Hepatocyte (in vitro differentiated cells): ENCODE measurements around the gene ARHGAP10. TPM values are rescaled to one million over a fixed set of nuclear protein-coding genes. Genes with fewer than 3 reads are reported as not detected.

Source experiments
- DNase-seq: peaks from one replicate; pipeline ENCODE4 v3.0.0-alpha.2; 2016; ENCODE audit warnings: low spot score
- H2AFZ ChIP-seq: fragments of 200-600 bp; sonication (generic); 2 replicates; pipeline ENCODE4 v1.6.0; 2016; ENCODE audit warnings: antibody characterized with exemption, mild to moderate bottlenecking
- H3K27ac ChIP-seq: fragments of 200-600 bp; sonication (generic); 2 replicates; pipeline ENCODE4 v1.5.1; 2016; ENCODE audit warnings: mild to moderate bottlenecking
- H3K27me3 ChIP-seq: fragments of 200-600 bp; sonication (generic); 2 replicates; pipeline ENCODE4 v1.6.1; 2016
- H3K36me3 ChIP-seq: fragments of 200-600 bp; sonication (generic); replicated peaks from 2 replicates; pipeline ENCODE4 v1.5.1; 2016; ENCODE audit warnings: low read depth; ENCODE audit not compliant: insufficient read depth
- H3K4me1 ChIP-seq: fragments of 200-600 bp; sonication (generic); 2 replicates; pipeline ENCODE4 v1.5.1; 2016; ENCODE audit warnings: mild to moderate bottlenecking, moderate library complexity; ENCODE audit not compliant: insufficient read depth
- H3K4me2 ChIP-seq: fragments of 200-600 bp; sonication (generic); 2 replicates; pipeline ENCODE4 v1.6.0; 2016
- H3K4me3 ChIP-seq: fragments of 200-600 bp; sonication (generic); 2 replicates; pipeline ENCODE4 v1.5.1; 2016; ENCODE audit warnings: mild to moderate bottlenecking
- H3K79me2 ChIP-seq: fragments of 200-600 bp; sonication (generic); 2 replicates; pipeline ENCODE4 v1.6.0; 2017; ENCODE audit warnings: mild to moderate bottlenecking
- H3K9me2 ChIP-seq: fragments of 200-600 bp; sonication (generic); replicated peaks from 2 replicates; pipeline ENCODE4 v1.6.0; 2017; ENCODE audit warnings: mild to moderate bottlenecking; ENCODE audit not compliant: insufficient read depth
- H3K9me3 ChIP-seq: fragments of 200-600 bp; sonication (generic); 2 replicates; pipeline ENCODE4 v1.5.1; 2016; ENCODE audit warnings: low read depth, mild to moderate bottlenecking
- H4K20me1 ChIP-seq: fragments of 200-600 bp; sonication (generic); 2 replicates; pipeline ENCODE4 v1.6.0; 2016; ENCODE audit warnings: mild to moderate bottlenecking; ENCODE audit not compliant: insufficient read depth, poor library complexity, severe bottlenecking
- EZH2 ChIP-seq: fragments of 200-600 bp; sonication (generic); IDR thresholded peaks from 2 replicates; pipeline ENCODE4 v1.6.1; 2016; ENCODE audit warnings: antibody characterized with exemption, mild to moderate bottlenecking, borderline replicate concordance
- EZH2phosphoT487 ChIP-seq: fragments of 200-600 bp; sonication (generic); IDR thresholded peaks from one replicate; pipeline ENCODE4 v1.6.1; 2018; ENCODE audit warnings: antibody characterized with exemption, mild to moderate bottlenecking, low read depth, moderate library complexity; ENCODE audit not compliant: unreplicated experiment, severe bottlenecking
- WGBS: methylation state at CpG from one replicate; pipeline ENCODE4 v1.1.6; 2016; ENCODE audit warnings: low lambda C conversion rate; ENCODE audit errors: missing lambda C conversion rate; 5-methylcytosine and 5-hydroxymethylcytosine counted together
- polyA plus RNA-seq: library from polyadenylated mRNA; unstranded; fragments of >200 nt; fragmentation: Nextera tagmentation; extraction: Ambion mirVana; gene quantifications from 2 replicates; pipeline ENCODE4 v1.2.1, GENCODE V29; 2016
- total RNA-seq: library from RNA; depleted of rRNA; stranded (reverse); fragments of >200 nt; gene quantifications from 2 replicates; pipeline ENCODE4 v1.2.3, GENCODE V29; 2014
- TF ChIP-seq, protein P1 (sequence below): fragments of 200-600 bp; sonication (generic); IDR thresholded peaks from 2 replicates; pipeline ENCODE4 v1.5.1; 2016; ENCODE audit warnings: antibody characterized with exemption, mild to moderate bottlenecking; ENCODE audit not compliant: poor library complexity

Gene ARHGAP10
- total and polyA plus RNA-seq, 2 experiments from 2014 or later: 16.8 to 23.4 TPM

GRCh38 chr4:147772459-147772969, 40.6 kb downstream of the ARHGAP10 start:
- Histone ChIP-seq H3K36me3 (no peaks in the 10 kb centered on the region), H3K4me3 (no peak overlapping the region), H3K4me2 (peak overlapping the region; percentile 22), H3K79me2 (peaks cover 60% of the 10 kb centered on the region), H3K27ac (peak overlapping the region; percentile 51), H3K4me1 (peaks cover 25% of the 10 kb centered on the region), H3K9me3 (no peaks in the 10 kb centered on the region), H3K9me2 (no peaks in the 10 kb centered on the region), H3K27me3 (no peaks in the 10 kb centered on the region), H2AFZ (no peak overlapping the region), H4K20me1 (no peaks in the 10 kb centered on the region)
- TF ChIP-seq, protein P1, sequence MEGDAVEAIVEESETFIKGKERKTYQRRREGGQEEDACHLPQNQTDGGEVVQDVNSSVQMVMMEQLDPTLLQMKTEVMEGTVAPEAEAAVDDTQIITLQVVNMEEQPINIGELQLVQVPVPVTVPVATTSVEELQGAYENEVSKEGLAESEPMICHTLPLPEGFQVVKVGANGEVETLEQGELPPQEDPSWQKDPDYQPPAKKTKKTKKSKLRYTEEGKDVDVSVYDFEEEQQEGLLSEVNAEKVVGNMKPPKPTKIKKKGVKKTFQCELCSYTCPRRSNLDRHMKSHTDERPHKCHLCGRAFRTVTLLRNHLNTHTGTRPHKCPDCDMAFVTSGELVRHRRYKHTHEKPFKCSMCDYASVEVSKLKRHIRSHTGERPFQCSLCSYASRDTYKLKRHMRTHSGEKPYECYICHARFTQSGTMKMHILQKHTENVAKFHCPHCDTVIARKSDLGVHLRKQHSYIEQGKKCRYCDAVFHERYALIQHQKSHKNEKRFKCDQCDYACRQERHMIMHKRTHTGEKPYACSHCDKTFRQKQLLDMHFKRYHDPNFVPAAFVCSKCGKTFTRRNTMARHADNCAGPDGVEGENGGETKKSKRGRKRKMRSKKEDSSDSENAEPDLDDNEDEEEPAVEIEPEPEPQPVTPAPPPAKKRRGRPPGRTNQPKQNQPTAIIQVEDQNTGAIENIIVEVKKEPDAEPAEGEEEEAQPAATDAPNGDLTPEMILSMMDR: no peak
- TF ChIP-seq EZH2phosphoT487 (no peak), EZH2 (no peak)
- no peak for DNase-seq
- 26% methylated on average over 5 of the region's 5 CpGs for WGBS

- Histone ChIP-seq H3K27me3 (no peaks in the 10 kb centered on the region), H3K79me2 (peaks cover 70% of the 10 kb centered on the region), H3K9me3 (no peaks in the 10 kb centered on the region), H3K9me2 (no peaks in the 10 kb centered on the region), H2AFZ (no peak overlapping the region), H3K36me3 (no peaks in the 10 kb centered on the region), H3K4me3 (no peak overlapping the region), H3K4me1 (peaks cover 25% of the 10 kb centered on the region), H3K27ac (peak overlapping the region; percentile 51), H4K20me1 (peaks cover 4% of the 10 kb centered on the region), H3K4me2 (peak overlapping the region; percentile 22)
- TF ChIP-seq EZH2phosphoT487 (no peak), EZH2 (no peak)
- TF ChIP-seq, protein P1: no peak
- 40% methylated on average over 3 of the region's 3 CpGs for WGBS
- DNase-seq: no peak
Measured at GRCh38 chr4:147773261-147774184, 41.6 kb downstream of the ARHGAP10 start.

DNA sequence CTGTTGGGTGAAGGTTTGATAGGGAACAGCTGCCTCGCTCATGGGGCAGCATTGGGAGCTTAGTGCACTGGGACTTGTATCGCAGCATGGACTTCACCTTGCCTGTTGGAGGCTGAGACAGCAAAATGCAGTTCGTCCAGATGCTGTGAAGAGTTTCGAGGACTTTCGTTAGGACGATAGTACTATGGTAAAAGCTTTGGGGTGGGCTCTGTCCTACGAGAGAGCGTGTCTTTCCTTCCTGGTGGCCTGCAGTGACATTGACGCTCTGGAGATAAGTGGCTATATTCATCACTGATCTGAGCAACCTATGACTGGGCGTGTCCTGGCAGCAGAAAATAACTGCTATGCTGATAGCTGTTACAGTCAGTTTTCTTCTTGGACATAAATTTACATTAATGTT, 44.8 kb downstream of the ARHGAP10 start:
- Histone ChIP-seq H3K79me2 (peaks cover 70% of the 10 kb centered on the region), H2AFZ (no peak overlapping the region), H3K27me3 (no peaks in the 10 kb centered on the region), H3K4me2 (no peak overlapping the region), H3K9me3 (no peaks in the 10 kb centered on the region), H4K20me1 (peaks cover 8% of the 10 kb centered on the region), H3K36me3 (no peaks in the 10 kb centered on the region), H3K27ac (no peak overlapping the region), H3K4me1 (peaks cover 23% of the 10 kb centered on the region), H3K4me3 (no peak overlapping the region), H3K9me2 (no peaks in the 10 kb centered on the region)
- no peak for DNase-seq
- 90% methylated on average over 10 of the region's 10 CpGs for WGBS
- TF ChIP-seq EZH2phosphoT487: no peak
- TF ChIP-seq, protein P1: no peak
- TF ChIP-seq EZH2: no peak
